ENCODE results near the gene TCF25.

Gene TCF25

DNA sequence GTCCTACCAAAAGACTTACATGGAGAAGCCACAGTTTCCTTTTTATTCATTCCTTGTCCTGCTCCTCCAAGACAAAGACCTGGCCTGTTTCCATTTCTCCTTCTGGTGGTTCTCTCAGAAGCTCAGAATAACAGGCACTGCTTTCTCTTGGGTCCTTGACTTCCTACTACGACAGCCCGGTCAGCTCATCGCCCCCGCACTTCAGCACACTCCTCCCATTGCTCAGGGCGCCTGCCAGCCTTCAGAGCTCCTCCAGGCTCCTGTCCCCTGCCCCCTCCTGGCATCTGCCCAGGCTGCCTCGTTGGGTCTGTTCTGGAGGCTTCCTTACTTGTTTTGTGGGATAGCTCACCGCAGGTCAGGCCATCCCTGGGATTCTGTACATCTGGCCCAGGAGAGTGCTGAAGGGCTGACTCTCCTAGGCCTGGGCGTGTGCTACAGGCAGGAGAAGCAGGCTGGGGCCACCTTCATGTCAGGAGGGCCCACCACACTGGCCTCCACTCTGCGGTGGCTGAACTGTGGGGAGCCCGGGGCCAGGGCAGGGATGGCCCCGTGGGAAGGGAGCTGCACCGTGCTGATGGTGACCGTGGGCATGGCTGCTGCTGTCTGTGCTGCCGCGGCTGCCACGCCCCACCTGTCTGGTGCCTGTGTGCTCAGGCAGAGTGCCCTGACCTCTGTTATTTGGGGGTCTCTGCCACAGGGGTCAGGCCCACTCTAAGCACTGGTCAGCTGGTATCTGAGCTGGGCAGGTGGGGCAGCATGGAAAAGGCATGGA, 17.7 kb downstream of the TCF25 start:
- ChIA-PET CTCF (interaction anchor here (0.7 kb wide), 1 partner anchor 19 kb away, joined by 3 read pairs; no protein-coding TSS in a partner anchor), POLR2A (no interaction called here)
- no peak for DNase-seq (ENCODE audit: extremely low spot score)
- TF ChIP-seq, protein P1, sequence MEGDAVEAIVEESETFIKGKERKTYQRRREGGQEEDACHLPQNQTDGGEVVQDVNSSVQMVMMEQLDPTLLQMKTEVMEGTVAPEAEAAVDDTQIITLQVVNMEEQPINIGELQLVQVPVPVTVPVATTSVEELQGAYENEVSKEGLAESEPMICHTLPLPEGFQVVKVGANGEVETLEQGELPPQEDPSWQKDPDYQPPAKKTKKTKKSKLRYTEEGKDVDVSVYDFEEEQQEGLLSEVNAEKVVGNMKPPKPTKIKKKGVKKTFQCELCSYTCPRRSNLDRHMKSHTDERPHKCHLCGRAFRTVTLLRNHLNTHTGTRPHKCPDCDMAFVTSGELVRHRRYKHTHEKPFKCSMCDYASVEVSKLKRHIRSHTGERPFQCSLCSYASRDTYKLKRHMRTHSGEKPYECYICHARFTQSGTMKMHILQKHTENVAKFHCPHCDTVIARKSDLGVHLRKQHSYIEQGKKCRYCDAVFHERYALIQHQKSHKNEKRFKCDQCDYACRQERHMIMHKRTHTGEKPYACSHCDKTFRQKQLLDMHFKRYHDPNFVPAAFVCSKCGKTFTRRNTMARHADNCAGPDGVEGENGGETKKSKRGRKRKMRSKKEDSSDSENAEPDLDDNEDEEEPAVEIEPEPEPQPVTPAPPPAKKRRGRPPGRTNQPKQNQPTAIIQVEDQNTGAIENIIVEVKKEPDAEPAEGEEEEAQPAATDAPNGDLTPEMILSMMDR (IDR thresholded peaks at IDR 0.05; ENCODE audit: control extremely low read depth, extremely low read depth, low read depth, missing control alignments): no peak

DNA sequence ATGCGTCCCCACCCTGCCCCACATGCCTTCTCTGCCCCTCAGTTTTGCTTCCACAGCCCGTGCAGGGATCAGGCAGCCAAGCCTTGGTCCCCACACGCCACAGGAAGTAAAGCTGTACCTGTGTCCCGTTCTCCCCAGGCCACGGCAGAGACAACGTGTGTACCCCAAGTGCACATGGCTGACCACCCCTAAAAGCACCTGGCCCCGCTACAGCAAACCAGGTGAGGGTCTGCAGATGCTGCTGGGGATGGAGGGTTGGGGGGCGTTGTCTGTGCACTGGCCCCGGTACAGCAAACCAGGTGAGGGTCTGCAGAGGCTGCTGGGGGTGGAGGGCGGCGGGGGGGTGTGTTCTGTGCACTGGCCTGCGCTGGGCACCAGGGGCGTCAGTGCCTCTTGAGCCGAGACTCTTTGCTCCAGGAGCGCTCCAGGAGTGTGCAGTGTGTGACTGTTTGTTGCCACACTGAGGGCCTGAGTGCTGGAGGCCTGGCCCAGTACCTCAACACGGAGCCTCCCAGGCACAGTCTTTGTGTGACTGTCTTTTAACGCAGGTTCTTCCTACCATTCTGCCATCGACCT, 18.8 kb downstream of the TCF25 start:
- TF ChIP-seq, protein P1 (IDR thresholded peaks at IDR 0.05; ENCODE audit: control extremely low read depth, extremely low read depth, low read depth, missing control alignments): no peak
- POLR2A ChIA-PET: no interaction called here
- no peak for DNase-seq (ENCODE audit: extremely low spot score)
- CTCF ChIA-PET: no interaction called here

DNA sequence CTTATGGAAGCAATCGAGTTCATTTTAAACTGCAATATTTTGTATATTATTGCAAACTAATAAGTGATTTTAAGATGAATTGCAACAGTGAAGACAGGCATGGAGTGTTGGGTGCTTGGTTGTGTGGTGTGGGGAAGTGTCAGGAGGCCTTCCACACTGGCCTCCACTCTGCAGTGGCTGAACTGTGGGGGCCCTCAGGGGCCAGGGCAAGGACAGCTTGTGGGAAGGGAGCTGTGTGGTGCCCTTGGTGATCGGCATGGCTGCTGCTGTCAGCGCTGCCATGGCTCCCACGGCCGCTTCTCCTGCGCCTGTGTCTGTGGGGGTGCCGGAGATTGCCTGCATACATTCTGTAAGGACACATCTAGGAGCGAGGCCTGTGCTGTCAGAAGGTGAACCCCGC, 19.2 kb downstream of the TCF25 start:
- TF ChIP-seq, protein P1 (IDR thresholded peaks at IDR 0.05; ENCODE audit: control extremely low read depth, extremely low read depth, low read depth, missing control alignments): no peak
- ChIA-PET CTCF (no interaction called here), POLR2A (no interaction called here)
- DNase-seq (ENCODE audit: extremely low spot score): no peak

DNA sequence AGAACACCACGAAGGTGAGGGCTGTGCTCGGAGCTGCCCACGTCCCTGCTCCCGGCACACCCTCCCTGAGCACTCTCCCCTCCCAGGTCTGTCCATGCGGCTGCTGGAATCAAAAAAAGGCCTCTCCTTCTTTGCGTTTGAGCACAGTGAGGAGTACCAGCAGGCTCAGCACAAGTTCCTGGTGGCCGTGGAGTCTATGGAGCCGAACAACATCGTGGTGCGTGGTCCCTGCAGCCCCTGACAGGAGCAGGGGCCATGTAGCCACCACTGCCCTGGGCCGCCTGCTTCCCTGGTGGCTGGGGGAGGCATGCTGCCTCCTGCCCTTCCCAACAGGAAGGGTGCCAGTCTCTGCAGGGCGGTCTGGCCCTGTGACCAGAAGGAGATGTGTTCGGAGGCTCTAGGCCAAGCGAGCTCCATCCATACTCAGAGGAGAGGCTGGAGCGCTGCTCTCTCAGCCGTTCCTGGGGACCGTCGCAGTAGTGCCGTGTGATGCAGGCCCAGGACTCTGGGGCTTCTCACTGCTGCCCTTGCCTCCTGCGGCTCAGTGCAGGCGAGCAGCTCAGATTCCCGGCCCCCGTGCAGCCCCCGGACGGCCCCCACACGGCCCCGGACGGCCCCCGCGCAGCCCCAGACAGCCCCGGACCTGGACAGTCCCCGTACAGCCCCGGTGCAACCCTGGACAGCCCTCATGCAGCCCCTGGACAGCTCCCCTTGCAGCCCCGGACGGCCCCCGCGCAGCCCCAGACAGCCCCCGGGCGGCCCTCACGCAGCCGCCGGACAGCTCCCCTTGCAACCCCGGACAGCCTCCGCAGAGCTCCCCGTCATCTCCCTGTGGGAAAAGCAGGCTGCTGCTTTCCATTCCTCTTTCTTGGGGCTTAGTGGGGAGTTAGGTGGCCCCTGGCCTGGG, 20.5 kb downstream of the TCF25 start:
- ChIA-PET POLR2A (no interaction called here), CTCF (no interaction called here)
- no peak for DNase-seq (ENCODE audit: extremely low spot score)
- TF ChIP-seq, protein P1 (IDR thresholded peaks at IDR 0.05; ENCODE audit: control extremely low read depth, extremely low read depth, low read depth, missing control alignments): no peak

DNA sequence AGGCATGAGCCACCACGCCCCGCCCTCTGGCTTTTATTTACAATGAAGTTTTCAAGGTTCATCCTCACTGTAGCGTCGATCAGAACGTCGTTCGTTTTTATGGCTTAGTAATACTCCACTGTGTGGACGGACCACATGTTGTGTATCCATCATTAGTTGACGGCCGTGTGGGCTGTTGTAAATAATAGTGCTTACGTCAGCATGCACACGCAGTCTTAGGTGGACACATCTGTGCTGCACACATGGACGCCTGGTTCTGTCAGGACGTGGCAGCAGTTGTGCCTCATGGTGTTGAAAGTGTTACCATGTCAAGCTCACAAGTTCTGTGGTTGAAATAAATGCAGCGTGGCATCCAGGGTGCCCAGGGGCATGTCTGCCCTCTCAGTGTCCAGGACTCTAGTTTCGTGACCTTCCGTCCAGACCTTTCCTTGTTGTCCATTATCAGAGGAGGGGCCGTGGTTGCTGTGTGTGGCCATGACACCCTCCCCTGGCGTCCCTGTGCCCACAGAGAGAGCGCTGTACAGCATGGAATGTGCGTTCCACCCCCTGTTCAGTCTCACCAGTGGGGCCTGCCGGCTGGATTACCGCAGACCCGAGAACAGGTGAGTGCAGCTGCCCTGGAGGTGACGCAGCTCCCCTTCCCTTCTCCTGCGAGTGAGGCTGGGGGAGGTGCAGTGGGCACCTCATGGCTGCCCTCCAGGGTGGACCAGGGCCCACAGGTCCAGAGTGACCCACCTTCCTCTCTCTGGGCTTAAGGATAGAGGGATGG, 22.3 kb downstream of the TCF25 start:
- no peak for DNase-seq (ENCODE audit: extremely low spot score)
- ChIA-PET POLR2A (no interaction called here), CTCF (interaction anchor here (1.0 to 1.1 kb wide), 3 partner anchors 14 to 190 kb away, joined by 3 read pairs; partner anchors contain the start of gene MC1R)
- TF ChIP-seq, protein P1 (IDR thresholded peaks at IDR 0.05; ENCODE audit: control extremely low read depth, extremely low read depth, low read depth, missing control alignments): no peak

DNA sequence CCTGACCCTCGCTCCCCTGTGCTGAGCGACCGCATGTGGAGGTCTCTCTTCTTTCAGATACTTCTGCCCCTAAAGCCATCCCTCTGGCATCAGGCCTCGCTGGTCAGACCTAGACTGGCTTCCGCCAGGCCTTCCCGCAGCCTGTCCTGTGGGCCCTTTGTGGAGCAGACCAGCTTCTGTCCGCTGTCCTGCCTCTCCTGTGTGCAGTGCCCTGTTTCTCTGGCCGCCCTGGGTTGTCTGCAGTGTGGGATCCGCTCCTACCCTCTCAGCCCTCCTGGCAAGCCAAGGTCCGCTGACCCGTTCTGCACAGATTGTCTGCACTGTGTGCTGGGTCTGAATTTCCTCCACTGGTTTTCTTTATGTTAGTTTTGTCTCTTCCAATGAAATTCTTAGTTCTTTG, 23.8 kb downstream of the TCF25 start:
- CTCF ChIA-PET: interaction anchor here (0.6 to 4.4 kb wide), 3 partner anchors 10 to 191 kb away, joined by 3 to 27 read pairs (median 3); no protein-coding TSS in a partner anchor
- no peak for DNase-seq (ENCODE audit: extremely low spot score)
- TF ChIP-seq, protein P1 (IDR thresholded peaks at IDR 0.05; ENCODE audit: control extremely low read depth, extremely low read depth, low read depth, missing control alignments): no peak
- POLR2A ChIA-PET: no interaction called here

Measured in GM10248 (cell line).